HepG2 (cell line): ENCODE results near the gene ARF6. TPM values are rescaled to one million over a fixed set of nuclear protein-coding genes. Genes with fewer than 3 reads are reported as not detected.
A peak's percentile ranks its signal among the peaks of the same experiment; 100 is the strongest.

Experiments used
- ATF3 ChIP-seq: sonication (generic); formaldehyde crosslinking; IDR thresholded peaks from 2 replicates; pipeline ENCODE4 v1.4.0; 2020; ENCODE audit warnings: missing genetic modification reagents
- CBX5 ChIP-seq: sonication (generic); formaldehyde crosslinking; IDR thresholded peaks from 2 replicates; pipeline ENCODE4 v1.4.0; 2020; ENCODE audit warnings: missing genetic modification reagents, borderline replicate concordance
- CERS6 ChIP-seq: sonication (generic); formaldehyde crosslinking; IDR thresholded peaks from 2 replicates; pipeline ENCODE4 v1.5.0; 2020; ENCODE audit warnings: missing genetic modification reagents
- DNMT1 ChIP-seq: sonication (generic); formaldehyde crosslinking; IDR thresholded peaks from 2 replicates; pipeline ENCODE4 v1.5.1; 2020; ENCODE audit warnings: mild to moderate bottlenecking, missing genetic modification reagents
- HDAC6 ChIP-seq: fragments of 200-600 bp; sonication (generic); IDR thresholded peaks from 2 replicates; pipeline ENCODE4 v1.7.0; 2017; ENCODE audit warnings: mild to moderate bottlenecking, antibody characterized with exemption, low read length, low read depth
- HIVEP1 ChIP-seq: sonication (generic); formaldehyde crosslinking; IDR thresholded peaks from 2 replicates; pipeline ENCODE4 v1.4.0; 2020; ENCODE audit warnings: mild to moderate bottlenecking, missing genetic modification reagents
- HMG20B ChIP-seq: conservative IDR thresholded peaks from 2 replicates; pipeline ENCODE4 v1.6.1; 2016; ENCODE audit warnings: missing genetic modification reagents, missing compliant biosample characterization
- HNRNPLL ChIP-seq: fragments of 200-400 bp; formaldehyde crosslinking; IDR thresholded peaks from 2 replicates; pipeline ENCODE4 v1.6.1; 2017; ENCODE audit warnings: mild to moderate bottlenecking, low read depth, low read length; ENCODE audit not compliant: poor library complexity, severe bottlenecking
- KLF13 ChIP-seq: sonication (generic); formaldehyde crosslinking; IDR thresholded peaks from 2 replicates; pipeline ENCODE4 v1.4.0; 2020; ENCODE audit warnings: mild to moderate bottlenecking, missing genetic modification reagents
- KLF15 ChIP-seq: sonication (generic); formaldehyde crosslinking; IDR thresholded peaks from 2 replicates; pipeline ENCODE4 v1.8.1; 2023; ENCODE audit warnings: borderline replicate concordance, mild to moderate bottlenecking, inconsistent platforms, missing genetic modification reagents, mixed read lengths
- KMT2A ChIP-seq: sonication (generic); formaldehyde crosslinking; IDR thresholded peaks from 2 replicates; pipeline ENCODE4 v1.4.0; 2020; ENCODE audit warnings: missing genetic modification reagents
- MATR3 ChIP-seq: sonication (generic); formaldehyde crosslinking; IDR thresholded peaks from 2 replicates; pipeline ENCODE4 v1.4.0; 2020; ENCODE audit warnings: missing genetic modification reagents
- MZF1 ChIP-seq: sonication (generic); formaldehyde crosslinking; IDR thresholded peaks from 2 replicates; pipeline ENCODE4 v1.8.1; 2023; ENCODE audit warnings: mild to moderate bottlenecking, missing genetic modification reagents, borderline replicate concordance
- NFKBIZ ChIP-seq: IDR thresholded peaks from 2 replicates; pipeline ENCODE4 v1.6.1; 2018; ENCODE audit warnings: missing genetic modification reagents, missing compliant biosample characterization
- PITX1 ChIP-seq: sonication (generic); formaldehyde crosslinking; IDR thresholded peaks from 2 replicates; pipeline ENCODE4 v1.5.1; 2020; ENCODE audit warnings: mild to moderate bottlenecking, missing genetic modification reagents
- STAT5B ChIP-seq: sonication (generic); formaldehyde crosslinking; IDR thresholded peaks from 2 replicates; pipeline ENCODE4 v1.4.0; 2020; ENCODE audit warnings: missing genetic modification reagents
- TBL1XR1 ChIP-seq: fragments of 150-350 bp; IDR thresholded peaks from 2 replicates; pipeline ENCODE4 v1.6.1; 2014; ENCODE audit warnings: borderline replicate concordance, low read length; ENCODE audit not compliant: partially characterized antibody
- TFE3 ChIP-seq: IDR thresholded peaks from 2 replicates; pipeline ENCODE4 v1.6.1; 2016
- YEATS2 ChIP-seq: sonication (generic); formaldehyde crosslinking; IDR thresholded peaks from 2 replicates; pipeline ENCODE4 v1.4.0; 2020; ENCODE audit warnings: missing genetic modification reagents, borderline replicate concordance
- ZBTB1 ChIP-seq: sonication (generic); formaldehyde crosslinking; IDR thresholded peaks from 2 replicates; pipeline ENCODE4 v1.4.0; 2020; ENCODE audit warnings: missing genetic modification reagents, borderline replicate concordance
- ZNF121 ChIP-seq: sonication (generic); formaldehyde crosslinking; IDR thresholded peaks from 2 replicates; pipeline ENCODE4 v1.5.0; 2020; ENCODE audit warnings: mild to moderate bottlenecking, missing genetic modification reagents
- ZNF33A ChIP-seq: sonication (generic); formaldehyde crosslinking; IDR thresholded peaks from 2 replicates; pipeline ENCODE4 v1.5.1; 2020; ENCODE audit warnings: missing genetic modification reagents, mild to moderate bottlenecking, moderate library complexity, borderline replicate concordance
- ZNF430 ChIP-seq: sonication (generic); formaldehyde crosslinking; IDR thresholded peaks from 2 replicates; pipeline ENCODE4 v1.9.0; 2021; ENCODE audit warnings: mild to moderate bottlenecking, missing genetic modification reagents
- ZNF552 ChIP-seq: sonication (generic); formaldehyde crosslinking; IDR thresholded peaks from 2 replicates; pipeline ENCODE4 v1.9.0; 2022; ENCODE audit warnings: missing genetic modification reagents, mild to moderate bottlenecking, borderline replicate concordance
- ZNF747 ChIP-seq: sonication (generic); formaldehyde crosslinking; IDR thresholded peaks from 2 replicates; pipeline ENCODE4 v1.8.1; 2023; ENCODE audit warnings: missing genetic modification reagents, mild to moderate bottlenecking, borderline replicate concordance
- ZNF784 ChIP-seq: sonication (generic); formaldehyde crosslinking; IDR thresholded peaks from 2 replicates; pipeline ENCODE4 v1.5.1; 2020; ENCODE audit warnings: missing genetic modification reagents, mild to moderate bottlenecking, borderline replicate concordance
- polyA plus RNA-seq, 8 experiments: library from polyadenylated mRNA; depleted of rRNA in 3 of 8; stranded (reverse) in 7 of 8; unstranded in 1 of 8; fragments of >200 nt; fragmentation: Illumina TruSeq in 4 of 8; extraction: Trizol in 4 of 8; gene quantifications; 2 replicates each; pipeline versions ENCODE4 v1.2.1 to v1.2.3, GENCODE V29; 2011 to 2016; ENCODE audit warnings: low read depth in 4 of 8, missing spikeins in 1 of 8, mixed read lengths in 1 of 8; ENCODE audit not compliant: insufficient read depth in 1 of 8
- total RNA-seq, 5 experiments: library from RNA; depleted of rRNA; stranded (reverse); fragments of >200 nt; fragmentation: Illumina TruSeq; extraction: Trizol; gene quantifications; 2 replicates each; pipeline ENCODE4 v1.2.3, GENCODE V29; 2016; ENCODE audit warnings: low read depth in 1 of 5
- TF ChIP-seq, protein P1 (sequence below): sonication (generic); formaldehyde crosslinking; IDR thresholded peaks from 2 replicates; pipeline ENCODE4 v1.4.0; 2020; ENCODE audit warnings: missing genetic modification reagents

The ARF6 gene
- total and polyA plus RNA-seq, 2 of the 13 experiments (the other 11 are each of a cell fraction or from before 2014, with no cell fraction given), result 12.7 to 31.9 TPM

DNA sequence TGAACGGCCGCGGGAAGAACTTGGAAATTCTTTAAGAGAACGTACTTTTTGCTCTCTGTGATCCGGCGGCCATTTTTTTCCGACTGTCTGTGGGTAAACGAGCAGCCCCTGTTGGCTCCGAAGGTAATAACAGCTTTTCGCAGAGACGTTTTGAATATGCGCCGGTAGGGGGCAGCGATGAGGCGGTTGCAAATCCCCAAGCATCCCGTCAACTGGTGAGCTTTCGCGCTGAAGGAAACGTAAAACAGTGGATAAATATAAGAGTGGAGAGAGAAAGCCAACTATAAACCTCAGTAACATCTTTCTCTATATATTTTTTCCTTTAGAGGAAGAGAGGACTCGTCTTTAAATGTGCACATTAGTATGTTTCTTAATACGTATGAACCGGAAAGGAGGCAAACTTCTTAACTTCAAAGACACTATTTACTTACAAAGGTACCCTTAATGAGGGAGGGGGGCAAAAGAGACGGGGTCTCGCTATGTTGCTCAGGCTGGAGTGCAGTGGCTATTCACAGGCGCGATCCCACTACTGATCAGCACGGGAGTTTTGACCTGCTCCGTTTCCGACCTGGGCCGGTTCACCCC lies 30.7 kb upstream of the ARF6 start (continued):
- TF ChIP-seq NFKBIZ (CRISPR knock-in tag) (no peak), ZNF121 (CRISPR knock-in tag) (peak; percentile 95), ZNF552 (peak; percentile 58; the same call in 1 of the 2 replicates), HIVEP1 (CRISPR knock-in tag) (no peak), DNMT1 (CRISPR knock-in tag) (0 out of 2 replicates have a peak, but pooled peaks have one; percentile 20), KLF13 (no peak), ZNF33A (CRISPR knock-in tag) (no peak), ZNF430 (peak; percentile 49; the same call in 1 of the 2 replicates), TFE3 (CRISPR knock-in tag) (no peak), KLF15 (CRISPR knock-in tag) (no peak), HMG20B (CRISPR knock-in tag) (no peak), ZBTB1 (CRISPR knock-in tag) (no peak), PITX1 (CRISPR knock-in tag) (no peak), KMT2A (no peak), CERS6 (CRISPR knock-in tag) (no peak), ZNF747 (CRISPR knock-in tag) (no peak), TBL1XR1 (no peak), YEATS2 (0 out of 2 replicates have a peak, but pooled peaks have one; percentile 26), MZF1 (CRISPR knock-in tag) (no peak), STAT5B (CRISPR knock-in tag) (no peak), ZNF784 (CRISPR knock-in tag) (no peak), HNRNPLL (no peak), ATF3 (CRISPR knock-in tag) (no peak), CBX5 (CRISPR knock-in tag) (no peak), HDAC6 (no peak), MATR3 (CRISPR knock-in tag) (no peak)
- TF ChIP-seq, protein P1, sequence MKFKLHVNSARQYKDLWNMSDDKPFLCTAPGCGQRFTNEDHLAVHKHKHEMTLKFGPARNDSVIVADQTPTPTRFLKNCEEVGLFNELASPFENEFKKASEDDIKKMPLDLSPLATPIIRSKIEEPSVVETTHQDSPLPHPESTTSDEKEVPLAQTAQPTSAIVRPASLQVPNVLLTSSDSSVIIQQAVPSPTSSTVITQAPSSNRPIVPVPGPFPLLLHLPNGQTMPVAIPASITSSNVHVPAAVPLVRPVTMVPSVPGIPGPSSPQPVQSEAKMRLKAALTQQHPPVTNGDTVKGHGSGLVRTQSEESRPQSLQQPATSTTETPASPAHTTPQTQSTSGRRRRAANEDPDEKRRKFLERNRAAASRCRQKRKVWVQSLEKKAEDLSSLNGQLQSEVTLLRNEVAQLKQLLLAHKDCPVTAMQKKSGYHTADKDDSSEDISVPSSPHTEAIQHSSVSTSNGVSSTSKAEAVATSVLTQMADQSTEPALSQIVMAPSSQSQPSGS (CRISPR knock-in tag), result no peak
